Heart left ventricle (tissue), 13 donors: ENCODE data around the gene ITGA5.

Experiments
- POLR2A ChIP-seq, 2 donors: fragments of 450-650 bp; IDR thresholded peaks; one replicate each; pipeline ENCODE4 v1.6.1; 2017; ENCODE audit warnings: antibody characterized with exemption in 2 of 2, mild to moderate bottlenecking in 2 of 2, moderate library complexity in 2 of 2
- TF ChIP-seq, protein P1 (sequence below), 12 donors: fragments of 200-600 bp; sonication (generic) in 4 of 12; IDR thresholded peaks; one replicate each; pipeline versions ENCODE4 v1.5.0 to v1.8.0; 2018 to 2022; ENCODE audit warnings: antibody characterized with exemption in 12 of 12, mild to moderate bottlenecking in 5 of 12
- donor health status: ischemic (EF 13 %, LVEDD 7.1; RV severe dilation, severe dysfunction).
- donor health status: DM: no; HTN: yes; CAD: no.
- donor health status: DM: no; HTN: no; CAD: no.
- donor health status: ischemic (EF 25% LVEDD 6.9; RV normal size, moderate dysfunction).
- donor health status: ischemic (EF 25% LVEDD 5.7; RV mildly dilated, moderate dysfunction).
- donor health status: ischemic (EF 35%, LVEDD 5.7; RV mildly dilated, moderate dysfunction).
- donor health status: nonischemic (EF 11% LVEDD 7.7; RV severe dilation, severe dysfunction).
- donor health status: DM: yes; HTN: yes; CAD: no.
- donor health status: PGD.
- donor health status: ischemic (EF 29% LVEDD 5.4; RV normal size, mild dysfunction).
- donor health status: nonischemic (EF 23%, LVEDD 6.1; RV moderate dilation, normal function).

DNA sequence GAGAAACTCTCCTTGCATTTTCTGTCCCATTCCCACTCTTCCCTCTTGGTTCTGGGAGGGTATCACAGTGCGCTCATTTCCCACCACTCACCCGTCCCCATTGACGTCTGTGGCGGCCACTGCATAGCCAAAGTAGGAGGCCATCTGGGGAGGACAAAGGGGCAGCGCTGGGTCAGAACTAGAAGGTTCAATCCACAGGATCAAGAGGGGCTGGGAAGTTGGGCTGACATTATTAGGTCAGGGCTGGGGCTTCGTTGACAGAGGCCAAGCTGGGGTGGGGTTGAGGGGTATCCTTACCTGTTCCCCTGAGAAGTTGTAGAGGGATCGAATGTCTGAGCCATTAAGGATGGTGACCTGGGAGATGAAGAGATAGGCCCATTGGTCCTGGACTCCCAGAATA lies 13.5 kb downstream of the ITGA5 start:
- TF ChIP-seq, protein P1, sequence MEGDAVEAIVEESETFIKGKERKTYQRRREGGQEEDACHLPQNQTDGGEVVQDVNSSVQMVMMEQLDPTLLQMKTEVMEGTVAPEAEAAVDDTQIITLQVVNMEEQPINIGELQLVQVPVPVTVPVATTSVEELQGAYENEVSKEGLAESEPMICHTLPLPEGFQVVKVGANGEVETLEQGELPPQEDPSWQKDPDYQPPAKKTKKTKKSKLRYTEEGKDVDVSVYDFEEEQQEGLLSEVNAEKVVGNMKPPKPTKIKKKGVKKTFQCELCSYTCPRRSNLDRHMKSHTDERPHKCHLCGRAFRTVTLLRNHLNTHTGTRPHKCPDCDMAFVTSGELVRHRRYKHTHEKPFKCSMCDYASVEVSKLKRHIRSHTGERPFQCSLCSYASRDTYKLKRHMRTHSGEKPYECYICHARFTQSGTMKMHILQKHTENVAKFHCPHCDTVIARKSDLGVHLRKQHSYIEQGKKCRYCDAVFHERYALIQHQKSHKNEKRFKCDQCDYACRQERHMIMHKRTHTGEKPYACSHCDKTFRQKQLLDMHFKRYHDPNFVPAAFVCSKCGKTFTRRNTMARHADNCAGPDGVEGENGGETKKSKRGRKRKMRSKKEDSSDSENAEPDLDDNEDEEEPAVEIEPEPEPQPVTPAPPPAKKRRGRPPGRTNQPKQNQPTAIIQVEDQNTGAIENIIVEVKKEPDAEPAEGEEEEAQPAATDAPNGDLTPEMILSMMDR (IDR thresholded peaks at IDR 0.05): no peak
- no peak for TF ChIP-seq POLR2A (IDR thresholded peaks at IDR 0.05)
